GM12878 (cell line): Measurements from ENCODE around the gene TRPV6. TPM values are rescaled to one million over a fixed set of nuclear protein-coding genes. Genes with fewer than 3 reads are reported as not detected.

Source experiments
- ATAC-seq: fragments of 200-7000 bp; cut with Tn5 transposase; 3 replicates; pipeline ENCODE4 v1.9.1; 2020; ENCODE audit warnings: mild to moderate bottlenecking, moderate library complexity
- BruUV-seq: library from RNA; stranded (reverse); fragments of 400-500 nt; replicated peaks from 2 replicates; lab custom pipeline; 2021; lab: Mats Ljungman, UMichigan
- CTCF ChIA-PET: fragments of 300-600 bp; sonication (Branson Sonifier 250); formaldehyde crosslinking; extraction: SDS; loops from one replicate; lab custom pipeline; 2021; ENCODE audit warnings: inconsistent platforms; lab: Yijun Ruan, JAX
- POLR2A ChIA-PET: fragments of 350-600 bp; formaldehyde crosslinking; extraction: SDS; loops from one replicate; lab custom pipeline; 2021; ENCODE audit warnings: inconsistent platforms; lab: Charles Lee
- RAD21 ChIA-PET: fragments of 300-600 bp; sonication (Branson Sonifier 250); formaldehyde crosslinking; loops from one replicate; lab custom pipeline; 2023; ENCODE audit warnings: antibody characterized with exemption; ENCODE audit not compliant: unreplicated experiment; lab: Charles Lee
- SMC1A ChIA-PET: fragments of 300-600 bp; sonication (Branson Sonifier 250); formaldehyde crosslinking; loops from one replicate; lab custom pipeline; 2023; ENCODE audit not compliant: unreplicated experiment, uncharacterized antibody; lab: Charles Lee
- DNase-seq: peaks from one replicate; pipeline ENCODE4 v3.0.0-alpha.2; 2011; ENCODE audit warnings: low read depth, low spot score
- FAIRE-seq: peaks from 3 replicates; lab custom pipeline; 2011; peaks lifted over from hg19 to GRCh38; lab: Jason Lieb, UNC
- H2AFZ ChIP-seq: 2 replicates; pipeline ENCODE4 v1.6.0; 2011; ENCODE audit warnings: low read depth, low read length, control low read depth; ENCODE audit not compliant: control insufficient read depth
- H3K27ac ChIP-seq: 2 replicates; pipeline ENCODE4 v1.5.1; 2011; ENCODE audit warnings: control low read depth; ENCODE audit not compliant: control insufficient read depth, insufficient read depth
- H3K27me3 ChIP-seq, 2 experiments: replicated peaks in 1 of 2; 2 replicates each; pipeline versions ENCODE4 v1.6.0 to v1.6.1; 2011; ENCODE audit warnings: low read length in 1 of 2; ENCODE audit not compliant: control insufficient read depth in 2 of 2, insufficient read depth in 2 of 2
- H3K36me3 ChIP-seq, 2 experiments: 2 replicates each; pipeline ENCODE4 v1.5.1; 2011; ENCODE audit warnings: low read length in 1 of 2; ENCODE audit not compliant: control insufficient read depth in 2 of 2, insufficient read depth in 2 of 2
- H3K4me1 ChIP-seq: 2 replicates; pipeline ENCODE4 v1.6.1; 2011; ENCODE audit warnings: mild to moderate bottlenecking, low read length, moderate library complexity, mixed read lengths; ENCODE audit not compliant: control insufficient read depth, insufficient read depth
- H3K4me2 ChIP-seq: 2 replicates; pipeline ENCODE4 v1.6.0; 2011; ENCODE audit warnings: control low read depth; ENCODE audit not compliant: control insufficient read depth, insufficient read depth
- H3K4me3 ChIP-seq: fragments of 200-600 bp; sonication (generic); 2 replicates; pipeline ENCODE4 v1.5.1; 2016
- H3K79me2 ChIP-seq: 2 replicates; pipeline ENCODE4 v1.6.0; 2011; ENCODE audit warnings: low read length; ENCODE audit not compliant: control insufficient read depth, insufficient read depth
- H3K9ac ChIP-seq: 2 replicates; pipeline ENCODE4 v1.8.0; 2011; ENCODE audit warnings: low read length, control low read depth, mixed read lengths; ENCODE audit not compliant: control insufficient read depth, insufficient read depth
- H3K9me3 ChIP-seq: replicated peaks from 3 replicates; pipeline ENCODE4 v1.5.1; 2011; ENCODE audit warnings: mild to moderate bottlenecking, low read length; ENCODE audit not compliant: control insufficient read depth, insufficient read depth
- H4K20me1 ChIP-seq: 2 replicates; pipeline ENCODE4 v1.6.0; 2011; ENCODE audit not compliant: control insufficient read depth, insufficient read depth
- EGR1 ChIP-seq, 2 experiments: IDR thresholded peaks; 1 replicate in 1 of 2; 2 replicates in 1 of 2; pipeline ENCODE4 v1.6.1; 2011 to 2012; ENCODE audit warnings: low read depth in 2 of 2, low read length in 2 of 2, borderline replicate concordance in 1 of 2, mild to moderate bottlenecking in 1 of 2, moderate library complexity in 1 of 2
- ELK1 ChIP-seq: IDR thresholded peaks from 2 replicates; pipeline ENCODE4 v1.6.1; 2012; ENCODE audit warnings: low read depth, low read length, improper control_type of control experiment
- EP300 ChIP-seq, 2 experiments: fragments of 150-350 bp in 1 of 2; IDR thresholded peaks; 2 replicates each; pipeline ENCODE4 v1.6.1; 2011 to 2012; ENCODE audit warnings: low read depth in 2 of 2, low read length in 2 of 2, borderline replicate concordance in 1 of 2, improper control_type of control experiment in 1 of 2, inconsistent platforms in 1 of 2; ENCODE audit not compliant: control insufficient read depth in 1 of 2
- FOS ChIP-seq: IDR thresholded peaks from 3 replicates; pipeline ENCODE4 v1.6.1; 2011; ENCODE audit warnings: borderline replicate concordance; ENCODE audit not compliant: insufficient read length; ENCODE audit errors: extremely low read depth
- HDGF ChIP-seq: fragments of 450-650 bp; IDR thresholded peaks from 2 replicates; pipeline ENCODE4 v1.6.1; 2016; ENCODE audit warnings: antibody characterized with exemption
- MTA2 ChIP-seq: fragments of 450-650 bp; IDR thresholded peaks from 2 replicates; pipeline ENCODE4 v1.6.1; 2016; ENCODE audit warnings: low read depth, mild to moderate bottlenecking, moderate library complexity
- PML ChIP-seq: IDR thresholded peaks from 2 replicates; pipeline ENCODE4 v1.6.1; 2012; ENCODE audit warnings: low read length, inconsistent platforms
- POLR2A ChIP-seq: IDR thresholded peaks from 2 replicates; pipeline ENCODE4 v1.6.1; 2011; ENCODE audit warnings: low read depth, mild to moderate bottlenecking, low read length
- RAD21 ChIP-seq: IDR thresholded peaks from 2 replicates; pipeline ENCODE4 v1.6.1; 2011; ENCODE audit warnings: mild to moderate bottlenecking, low read depth, low read length, moderate library complexity; ENCODE audit not compliant: insufficient read depth
- REST ChIP-seq: IDR thresholded peaks from 2 replicates; pipeline ENCODE4 v1.6.1; 2012; ENCODE audit warnings: mild to moderate bottlenecking, low read depth, low read length
- SIN3A ChIP-seq: IDR thresholded peaks from 2 replicates; pipeline ENCODE4 v1.6.1; 2012; ENCODE audit warnings: low read depth, low read length, improper control_type of control experiment
- SIX5 ChIP-seq: IDR thresholded peaks from 2 replicates; pipeline ENCODE4 v1.6.1; 2011; ENCODE audit warnings: mild to moderate bottlenecking, low read depth, low read length, moderate library complexity; ENCODE audit not compliant: severe bottlenecking
- SKIL ChIP-seq: fragments of 450-650 bp; IDR thresholded peaks from 2 replicates; pipeline ENCODE4 v1.6.1; 2017; ENCODE audit warnings: mild to moderate bottlenecking, low read depth, inconsistent platforms; ENCODE audit not compliant: poor library complexity, severe bottlenecking
- TCF3 ChIP-seq: IDR thresholded peaks from 2 replicates; pipeline ENCODE4 v1.6.1; 2012; ENCODE audit warnings: low read depth, mild to moderate bottlenecking, low read length, borderline replicate concordance; ENCODE audit not compliant: insufficient read depth
- ZSCAN29 ChIP-seq: fragments of 450-650 bp; IDR thresholded peaks from 2 replicates; pipeline ENCODE4 v1.6.1; 2017; ENCODE audit warnings: mild to moderate bottlenecking, moderate library complexity
- WGBS: methylation state at CpG from one replicate; pipeline ENCODE4 v1.1.6; 2016; ENCODE audit warnings: low lambda C conversion rate; ENCODE audit not compliant: insufficient replicate concordance, insufficient coverage; ENCODE audit errors: missing lambda C conversion rate; 5-methylcytosine and 5-hydroxymethylcytosine counted together
- in situ Hi-C: fragments of 300-500 bp; cut with MboI; formaldehyde crosslinking; loops from 9 replicates; pipeline ENCODE4 v1.14.3; 2018; ENCODE audit warnings: mixed read lengths
- intact Hi-C: fragments of 100-400 bp; cut with micrococcal nuclease; formaldehyde crosslinking; loops from one replicate; pipeline ENCODE4 v1.14.2; 2022; ENCODE audit not compliant: unreplicated experiment
- polyA plus RNA-seq, 11 experiments: library from polyadenylated mRNA; depleted of rRNA in 4 of 11; unstranded in 6 of 11; stranded (reverse) in 5 of 11; fragments of >200 nt; fragmentation: Nextera tagmentation in 4 of 11; fragmentation: Illumina TruSeq in 1 of 11; extraction: Ambion mirVana in 4 of 11; extraction: Trizol in 1 of 11; gene quantifications; 1 replicate in 1 of 11; 2 replicates in 10 of 11; pipeline versions ENCODE4 v1.2.1 to v1.2.3, GENCODE V29; 2011 to 2016; ENCODE audit warnings: inconsistent platforms in 2 of 11, missing spikeins in 2 of 11, low read depth in 1 of 11
- total RNA-seq, 4 experiments: library from RNA; depleted of rRNA in 3 of 4; stranded (reverse); fragments of >200 nt in 3 of 4; fragmentation: Illumina TruSeq in 1 of 4; extraction: Trizol in 1 of 4; gene quantifications; 2 replicates each; pipeline versions ENCODE4 v1.2.1 to v1.2.3, GENCODE V29; 2013 to 2021

The TRPV6 gene
- total and polyA plus RNA-seq, 10 of the 15 experiments (the other 5 are each of a cell fraction or from before 2014, with no cell fraction given): not detected

GRCh38 chr7:142857625-142858024 lies 27.9 kb downstream of the TRPV6 start:
- ChIA-PET SMC1A (interaction anchor here (1.0 to 1.4 kb wide), 2 partner anchors 13 to 74 kb away, joined by 3 to 4 read pairs; no protein-coding TSS in a partner anchor), RAD21 (interaction anchor here (1.3 kb wide), 1 partner anchor 145 kb away, joined by 7 read pairs; no protein-coding TSS in a partner anchor), CTCF (interaction anchor here (0.6 to 1.6 kb wide), 8 partner anchors 12 to 319 kb away, joined by 3 to 5 read pairs (median 3); no protein-coding TSS in a partner anchor), POLR2A (interaction anchor here (0.8 kb wide), 1 partner anchor 156 kb away, joined by 3 read pairs; no protein-coding TSS in a partner anchor)
- 55% methylated on average over 5 of the region's 5 CpGs for WGBS
- no peaks in the 10 kb centered on the region for H3K4me1 ChIP-seq
- H3K9me3 ChIP-seq: no peaks in the 10 kb centered on the region
- H3K27ac ChIP-seq: no peak overlapping the region
- no peaks in the 10 kb centered on the region for H4K20me1 ChIP-seq
- TF ChIP-seq ZSCAN29: no peak
- no peak for TF ChIP-seq PML
- no peak for TF ChIP-seq EGR1 (IDR thresholded peaks at IDR 0.05; ENCODE audit: borderline replicate concordance in 1 of 2, low read depth in 2 of 2, low read length in 2 of 2)
- no peak for TF ChIP-seq POLR2A
- TF ChIP-seq SIN3A: no peak
- TF ChIP-seq EP300 (IDR thresholded peaks at IDR 0.05; ENCODE audit: borderline replicate concordance in 1 of 2, control insufficient read depth in 1 of 2, low read depth in 2 of 2, low read length in 2 of 2): no peak
- TF ChIP-seq SKIL: no peak
- TF ChIP-seq RAD21: no peak
- no peak for TF ChIP-seq ELK1
- no peak for TF ChIP-seq MTA2
- TF ChIP-seq TCF3: no peak
- no peak for TF ChIP-seq REST
- no peak for TF ChIP-seq FOS
- TF ChIP-seq HDGF: no peak
- no peak for TF ChIP-seq SIX5
- no peak overlapping the region for H3K4me3 ChIP-seq
- H3K9ac ChIP-seq: no peak overlapping the region
- intact Hi-C loops: no loop called here
- no peak for FAIRE-seq
- no TSS peak for BruUV-seq
- DNase-seq: no peak
- in situ Hi-C loops: no loop called here
- H3K27me3 ChIP-seq: peaks cover 0 to 9% of the 10 kb centered on the region in 2 experiments; a peak in 3 of 4 replicates
- H3K36me3 ChIP-seq: no peaks in the 10 kb centered on the region
- no peak overlapping the region for H2AFZ ChIP-seq
- ATAC-seq: no peak
- no peak overlapping the region for H3K4me2 ChIP-seq
- H3K79me2 ChIP-seq: no peaks in the 10 kb centered on the region
